ENCODE results near the gene NBDY.
"Not testable (repeated sequence)": the region's sequence is repeated elsewhere in the genome, so short reads cannot be mapped to it uniquely, and the experiment has no call there.

Gene NBDY

DNA sequence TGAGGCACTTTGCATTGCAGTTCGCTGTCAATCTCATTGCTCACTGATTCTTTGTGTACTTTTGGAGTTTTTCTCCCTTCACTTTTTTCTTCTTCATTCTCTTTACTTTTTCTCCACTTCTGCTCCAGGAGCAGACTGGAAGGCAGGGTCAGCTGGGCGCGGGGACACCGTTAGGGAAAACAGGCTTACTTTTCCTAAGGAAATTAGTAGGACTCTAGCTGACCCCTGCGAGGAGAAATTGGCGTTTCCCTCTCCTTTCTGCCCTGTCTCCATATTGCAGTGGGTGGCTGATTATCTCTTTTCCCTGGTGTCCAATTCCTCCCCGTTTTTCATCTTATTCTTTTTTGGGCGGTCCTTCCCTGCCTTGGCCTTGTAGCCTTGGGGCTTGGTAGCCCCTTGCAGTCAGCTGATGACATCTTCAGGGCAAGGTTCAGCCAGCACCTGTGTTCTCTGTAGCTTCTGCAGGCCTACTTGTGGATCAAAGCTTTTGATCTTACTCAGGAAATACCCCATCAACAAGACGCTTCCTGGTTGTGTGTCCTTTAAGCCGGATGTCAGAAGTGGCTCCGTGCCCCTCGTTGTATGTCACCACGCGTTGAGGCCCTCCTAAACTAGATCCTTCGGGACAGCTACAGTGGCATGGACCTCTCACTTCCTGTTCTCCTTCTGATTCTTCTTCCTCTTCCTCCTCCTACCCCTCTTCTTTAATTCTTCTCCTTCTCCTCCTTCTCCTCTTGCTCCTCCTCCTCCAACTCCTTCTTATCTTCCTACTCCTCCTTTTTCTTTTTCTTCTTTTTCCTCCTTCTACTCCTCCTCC lies 36.1 kb downstream of the NBDY start:
- peak; percentile 25 for DNase-seq

DNA sequence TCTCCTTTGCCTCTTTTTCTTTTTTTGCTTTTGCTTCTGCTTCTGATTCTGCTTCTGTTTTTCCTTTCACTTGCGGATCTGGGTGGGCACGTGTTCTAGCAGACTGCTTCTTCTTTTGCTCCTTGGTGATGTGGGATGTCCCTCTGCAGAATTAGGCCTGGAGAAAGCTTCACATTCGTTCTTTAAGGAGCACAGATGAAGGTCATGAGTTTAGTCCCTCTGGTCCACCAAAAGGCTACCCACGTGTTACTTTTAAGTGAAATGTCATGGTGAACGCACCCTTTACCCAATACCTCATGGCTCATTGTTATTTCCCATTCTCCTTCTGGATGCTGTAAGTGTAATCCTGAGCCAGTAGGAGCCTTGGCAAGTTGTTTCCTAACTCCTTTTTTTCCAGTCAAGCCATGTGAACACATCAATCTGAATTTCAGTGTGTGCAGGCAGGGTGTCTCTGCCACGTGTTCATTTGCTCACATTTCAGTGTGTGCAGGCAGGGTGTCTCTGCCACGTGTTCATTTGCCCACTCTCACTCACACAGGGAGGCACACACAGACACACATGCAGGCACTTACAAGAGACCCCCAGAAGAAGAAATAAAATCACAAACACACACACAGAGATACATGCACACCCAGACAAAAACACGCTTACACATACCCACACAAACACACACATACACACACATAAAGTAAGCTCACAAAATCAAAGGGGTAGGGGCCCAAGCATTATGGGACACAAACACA lies 36.9 kb downstream of the NBDY start:
- no peak for DNase-seq

DNA sequence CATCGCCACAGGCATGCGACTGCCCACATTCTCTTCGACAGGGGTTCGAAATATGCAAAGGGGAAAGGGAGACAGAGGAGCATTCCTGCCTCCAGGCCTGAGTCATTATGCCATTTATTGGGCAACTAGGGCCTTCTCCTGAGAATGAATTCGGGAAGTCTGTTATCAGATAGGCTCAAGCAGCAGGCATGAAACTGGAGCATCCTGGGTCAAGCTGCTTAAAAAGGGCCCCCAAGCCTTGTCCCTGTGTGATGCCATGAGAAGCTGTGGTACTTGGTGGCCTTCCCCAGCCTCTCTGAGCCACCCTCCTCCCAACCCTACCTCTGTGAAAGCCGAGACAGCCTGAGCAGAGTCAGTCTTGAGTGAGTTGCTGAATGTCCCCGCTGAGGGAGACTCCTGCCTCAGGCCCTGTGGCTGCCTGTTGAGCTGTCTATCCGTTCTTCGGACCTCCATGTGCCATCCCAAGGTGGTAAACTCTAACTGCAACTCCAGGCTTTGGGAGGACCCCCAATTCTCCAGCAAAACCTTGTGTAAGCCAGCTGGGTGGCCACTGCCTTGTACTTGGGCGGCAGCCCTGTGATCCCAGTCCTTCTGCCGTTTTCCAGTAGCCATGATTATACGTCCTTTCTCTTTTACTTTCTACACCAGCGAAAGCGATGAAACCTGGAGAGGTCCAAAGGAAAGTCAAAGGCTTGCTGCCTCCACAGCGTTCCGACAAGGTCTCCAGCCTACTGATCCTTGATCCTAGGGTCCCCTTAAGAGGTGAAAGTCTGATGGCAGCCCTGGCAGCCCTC lies 37.7 kb downstream of the NBDY start:
- no peak for DNase-seq

DNA sequence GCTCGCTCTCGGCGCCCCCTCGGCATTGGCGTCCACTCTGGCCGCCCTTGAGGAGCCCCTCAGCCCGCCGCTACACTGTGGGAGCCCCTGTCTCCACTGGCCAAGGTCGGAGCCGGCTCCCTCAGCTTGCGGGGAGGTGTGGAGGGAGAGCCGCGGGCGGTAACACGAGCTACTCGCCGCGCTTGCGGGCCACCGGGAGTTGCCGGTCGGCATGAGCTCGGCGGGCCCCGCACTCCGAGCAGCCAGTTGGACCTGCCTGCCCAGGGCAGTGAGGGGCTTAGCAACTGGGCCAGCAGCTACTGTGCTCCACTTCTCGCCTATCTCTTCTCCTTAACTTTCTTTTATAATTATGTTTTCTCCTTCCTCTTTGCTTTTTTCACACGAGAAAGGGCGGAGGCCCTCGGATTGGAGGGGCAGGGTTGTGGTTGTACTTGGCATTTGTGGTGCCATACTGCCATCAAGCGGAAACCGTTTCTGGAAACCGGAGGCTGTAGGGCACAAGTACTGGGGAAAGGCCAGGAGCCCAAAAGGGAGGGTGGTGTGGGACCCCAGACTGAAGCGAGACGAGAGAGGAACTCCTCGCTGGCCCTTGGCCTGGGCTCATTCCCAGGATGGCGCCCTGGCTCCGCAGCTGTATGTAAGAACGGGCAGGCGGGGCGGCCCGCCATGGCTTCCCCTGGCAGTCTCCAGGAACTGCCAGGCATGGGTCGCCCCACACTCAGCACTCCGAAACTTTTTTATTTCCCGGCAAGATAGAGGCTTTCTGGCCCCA lies 38.5 kb downstream of the NBDY start:
- not testable (repeated sequence) for DNase-seq

DNA sequence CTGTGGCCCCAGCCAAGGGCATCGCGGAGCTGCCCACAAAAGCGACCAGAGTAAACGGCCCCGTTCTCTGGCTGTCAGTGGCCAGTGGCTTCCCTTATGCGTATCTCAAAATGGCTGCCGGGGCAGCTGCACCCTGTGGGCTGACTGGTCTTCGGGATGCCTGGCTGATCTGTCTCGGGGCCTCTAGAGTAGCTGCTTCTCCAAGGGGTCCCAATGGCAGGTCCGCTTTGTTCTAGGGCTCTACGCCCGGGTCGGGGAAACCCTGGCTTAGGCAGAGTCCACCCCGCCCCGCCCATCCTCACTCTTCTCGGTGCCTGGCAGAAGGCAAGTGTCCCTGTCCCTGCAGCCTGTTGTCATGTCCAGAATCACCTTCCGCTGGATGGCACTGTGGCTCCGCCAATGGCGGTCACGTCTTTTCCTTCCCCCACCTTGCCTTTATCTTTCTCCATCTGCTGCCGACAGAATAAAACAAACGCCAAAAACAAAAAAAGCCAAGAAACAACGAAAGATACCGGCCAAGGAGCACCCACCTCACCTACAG lies 39.1 kb downstream of the NBDY start:
- DNase-seq = not testable (repeated sequence)

DNA sequence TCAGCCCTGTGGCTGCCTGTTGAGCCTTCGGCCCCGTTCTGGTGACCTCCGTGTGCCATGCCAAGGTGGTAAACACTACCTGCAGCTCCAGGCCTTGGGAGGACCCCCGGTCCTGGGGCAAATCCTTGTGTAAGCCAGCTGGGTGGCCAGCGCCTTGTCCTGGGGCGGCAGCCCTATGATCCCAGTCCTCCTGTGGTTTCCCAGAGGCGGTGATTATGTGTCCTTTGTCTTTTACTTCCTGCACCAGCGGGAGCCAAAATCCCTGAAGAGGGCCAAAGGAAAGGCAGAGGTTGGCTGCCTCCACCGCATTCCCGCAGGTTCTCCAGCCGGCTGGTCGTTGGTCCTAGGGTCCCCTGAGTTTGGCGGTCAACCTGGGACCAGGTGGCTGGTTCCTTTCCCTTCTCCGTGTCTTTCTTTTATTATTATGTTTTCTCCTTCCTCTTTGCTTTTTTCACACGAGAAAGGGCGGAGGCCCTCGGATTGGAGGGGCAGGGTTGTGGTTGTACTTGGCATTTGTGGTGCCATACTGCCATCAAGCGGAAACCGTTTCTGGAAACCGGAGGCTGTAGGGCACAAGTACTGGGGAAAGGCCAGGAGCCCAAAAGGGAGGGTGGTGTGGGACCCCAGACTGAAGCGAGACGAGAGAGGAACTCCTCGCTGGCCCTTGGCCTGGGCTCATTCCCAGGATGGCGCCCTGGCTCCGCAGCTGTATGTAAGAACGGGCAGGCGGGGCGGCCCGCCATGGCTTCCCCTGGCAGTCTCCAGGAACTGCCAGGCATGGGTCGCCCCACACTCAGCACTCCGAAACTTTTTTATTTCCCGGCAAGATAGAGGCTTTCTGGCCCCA lies 43.9 kb downstream of the NBDY start:
- DNase-seq = not testable (repeated sequence)

DNA sequence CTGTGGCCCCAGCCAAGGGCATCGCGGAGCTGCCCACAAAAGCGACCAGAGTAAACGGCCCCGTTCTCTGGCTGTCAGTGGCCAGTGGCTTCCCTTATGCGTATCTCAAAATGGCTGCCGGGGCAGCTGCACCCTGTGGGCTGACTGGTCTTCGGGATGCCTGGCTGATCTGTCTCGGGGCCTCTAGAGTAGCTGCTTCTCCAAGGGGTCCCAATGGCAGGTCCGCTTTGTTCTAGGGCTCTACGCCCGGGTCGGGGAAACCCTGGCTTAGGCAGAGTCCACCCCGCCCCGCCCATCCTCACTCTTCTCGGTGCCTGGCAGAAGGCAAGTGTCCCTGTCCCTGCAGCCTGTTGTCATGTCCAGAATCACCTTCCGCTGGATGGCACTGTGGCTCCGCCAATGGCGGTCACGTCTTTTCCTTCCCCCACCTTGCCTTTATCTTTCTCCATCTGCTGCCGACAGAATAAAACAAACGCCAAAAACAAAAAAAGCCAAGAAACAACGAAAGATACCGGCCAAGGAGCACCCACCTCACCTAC lies 44.5 kb downstream of the NBDY start:
- DNase-seq = not testable (repeated sequence)

DNA sequence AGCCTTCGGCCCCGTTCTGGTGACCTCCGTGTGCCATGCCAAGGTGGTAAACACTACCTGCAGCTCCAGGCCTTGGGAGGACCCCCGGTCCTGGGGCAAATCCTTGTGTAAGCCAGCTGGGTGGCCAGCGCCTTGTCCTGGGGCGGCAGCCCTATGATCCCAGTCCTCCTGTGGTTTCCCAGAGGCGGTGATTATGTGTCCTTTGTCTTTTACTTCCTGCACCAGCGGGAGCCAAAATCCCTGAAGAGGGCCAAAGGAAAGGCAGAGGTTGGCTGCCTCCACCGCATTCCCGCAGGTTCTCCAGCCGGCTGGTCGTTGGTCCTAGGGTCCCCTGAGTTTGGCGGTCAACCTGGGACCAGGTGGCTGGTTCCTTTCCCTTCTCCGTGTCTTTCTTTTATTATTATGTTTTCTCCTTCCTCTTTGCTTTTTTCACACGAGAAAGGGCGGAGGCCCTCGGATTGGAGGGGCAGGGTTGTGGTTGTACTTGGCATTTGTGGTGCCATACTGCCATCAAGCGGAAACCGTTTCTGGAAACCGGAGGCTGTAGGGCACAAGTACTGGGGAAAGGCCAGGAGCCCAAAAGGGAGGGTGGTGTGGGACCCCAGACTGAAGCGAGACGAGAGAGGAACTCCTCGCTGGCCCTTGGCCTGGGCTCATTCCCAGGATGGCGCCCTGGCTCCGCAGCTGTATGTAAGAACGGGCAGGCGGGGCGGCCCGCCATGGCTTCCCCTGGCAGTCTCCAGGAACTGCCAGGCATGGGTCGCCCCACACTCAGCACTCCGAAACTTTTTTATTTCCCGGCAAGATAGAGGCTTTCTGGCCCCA lies 49.3 kb downstream of the NBDY start:
- DNase-seq = not testable (repeated sequence)

DNA sequence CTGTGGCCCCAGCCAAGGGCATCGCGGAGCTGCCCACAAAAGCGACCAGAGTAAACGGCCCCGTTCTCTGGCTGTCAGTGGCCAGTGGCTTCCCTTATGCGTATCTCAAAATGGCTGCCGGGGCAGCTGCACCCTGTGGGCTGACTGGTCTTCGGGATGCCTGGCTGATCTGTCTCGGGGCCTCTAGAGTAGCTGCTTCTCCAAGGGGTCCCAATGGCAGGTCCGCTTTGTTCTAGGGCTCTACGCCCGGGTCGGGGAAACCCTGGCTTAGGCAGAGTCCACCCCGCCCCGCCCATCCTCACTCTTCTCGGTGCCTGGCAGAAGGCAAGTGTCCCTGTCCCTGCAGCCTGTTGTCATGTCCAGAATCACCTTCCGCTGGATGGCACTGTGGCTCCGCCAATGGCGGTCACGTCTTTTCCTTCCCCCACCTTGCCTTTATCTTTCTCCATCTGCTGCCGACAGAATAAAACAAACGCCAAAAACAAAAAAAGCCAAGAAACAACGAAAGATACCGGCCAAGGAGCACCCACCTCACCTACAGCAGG lies 50.0 kb downstream of the NBDY start:
- not testable (repeated sequence) for DNase-seq

DNA sequence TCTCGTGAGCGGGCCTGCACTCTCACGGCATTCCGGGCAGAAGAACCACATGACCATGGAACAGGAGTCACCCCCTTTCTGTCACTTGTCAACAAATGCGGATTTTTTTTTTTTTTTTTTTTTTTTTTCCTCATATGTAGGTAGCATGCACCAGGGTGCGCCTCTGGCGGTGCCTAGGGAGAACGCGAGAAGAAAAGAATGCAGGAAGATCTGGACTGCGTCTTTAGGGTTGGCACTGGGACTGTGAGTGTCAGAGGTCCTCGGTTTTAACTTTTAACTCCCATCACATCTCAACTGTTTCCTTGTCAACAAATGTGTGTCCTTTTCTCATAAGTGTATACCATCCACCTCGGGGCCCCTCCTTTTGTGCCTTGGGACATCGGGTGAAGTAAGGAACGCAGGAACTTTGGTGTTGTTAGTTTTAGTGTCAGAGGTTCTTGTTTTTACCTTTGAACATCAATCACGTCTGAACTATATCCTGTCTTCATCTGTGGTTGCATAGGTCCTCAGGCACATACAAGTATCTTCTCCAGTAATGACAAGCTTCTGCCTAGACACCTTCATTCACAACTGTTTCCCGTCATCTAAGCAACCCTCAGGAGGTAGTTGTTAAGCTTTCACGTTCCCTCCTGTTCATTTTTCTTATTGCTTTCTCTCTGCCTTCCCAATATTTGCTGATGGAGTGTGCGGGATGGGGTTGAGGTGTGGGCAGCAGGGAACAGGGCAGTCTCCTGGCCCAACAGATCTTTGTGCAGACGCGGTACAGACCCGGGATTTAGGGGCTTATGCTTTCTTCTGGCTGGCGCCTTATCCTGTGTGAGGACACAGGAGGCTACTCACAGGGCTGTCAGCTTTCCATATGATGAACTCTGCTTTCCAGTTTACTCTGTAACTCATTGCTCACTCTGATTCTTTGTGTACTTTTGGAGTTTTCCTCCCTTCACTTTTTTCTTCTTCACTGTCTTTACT lies 51.9 kb downstream of the NBDY start:
- not testable (repeated sequence) for DNase-seq

DNA sequence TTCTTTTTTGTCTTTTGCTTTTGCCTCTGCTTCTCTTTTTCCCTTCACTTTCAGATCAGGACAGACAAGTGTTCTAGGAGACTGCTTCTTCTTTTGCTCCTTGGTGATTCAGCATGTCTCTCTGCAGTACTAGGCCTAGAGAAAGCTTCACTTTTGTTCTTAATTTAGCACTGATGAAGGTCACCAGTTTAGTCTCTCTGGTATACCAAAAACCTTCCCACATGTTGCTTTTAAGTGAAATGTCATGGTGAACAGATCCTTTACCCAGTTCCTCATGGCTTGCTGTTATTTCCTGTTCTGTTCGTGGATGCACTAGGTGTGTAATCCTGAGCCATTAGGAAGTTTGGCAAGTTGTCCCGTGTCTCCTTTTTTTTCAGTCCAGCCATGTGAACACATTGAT lies 53.3 kb downstream of the NBDY start:
- no peak for DNase-seq

DNA sequence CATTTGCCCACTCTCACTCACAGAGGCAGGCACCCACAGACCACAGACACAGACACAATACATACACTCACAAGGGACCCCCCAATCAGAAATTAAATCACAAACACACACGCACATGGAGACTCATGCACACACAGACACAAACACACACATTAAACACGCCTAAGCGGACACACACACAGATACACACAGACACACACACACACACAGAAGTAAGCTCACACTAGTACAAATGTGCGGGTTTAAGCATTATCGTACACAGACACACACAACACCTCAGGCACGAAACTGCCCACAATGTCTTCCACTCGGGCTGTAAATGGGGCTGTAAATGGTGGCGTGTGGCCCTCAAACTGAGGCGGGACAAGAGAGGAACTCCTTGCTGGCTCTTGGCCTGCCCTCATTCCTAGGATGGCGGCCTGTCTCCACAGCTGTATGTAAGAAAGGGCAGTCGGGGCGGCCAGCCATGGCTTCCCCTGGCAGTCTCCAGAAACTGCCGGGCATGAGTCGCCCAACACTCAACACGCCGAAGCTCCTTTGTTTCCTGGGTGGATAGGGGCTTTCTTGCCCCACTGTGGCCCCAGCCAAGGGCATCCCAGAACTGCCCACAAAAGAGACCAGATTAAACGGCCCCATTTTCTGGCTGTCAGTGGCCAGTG lies 53.9 kb downstream of the NBDY start:
- DNase-seq = no peak

DNA sequence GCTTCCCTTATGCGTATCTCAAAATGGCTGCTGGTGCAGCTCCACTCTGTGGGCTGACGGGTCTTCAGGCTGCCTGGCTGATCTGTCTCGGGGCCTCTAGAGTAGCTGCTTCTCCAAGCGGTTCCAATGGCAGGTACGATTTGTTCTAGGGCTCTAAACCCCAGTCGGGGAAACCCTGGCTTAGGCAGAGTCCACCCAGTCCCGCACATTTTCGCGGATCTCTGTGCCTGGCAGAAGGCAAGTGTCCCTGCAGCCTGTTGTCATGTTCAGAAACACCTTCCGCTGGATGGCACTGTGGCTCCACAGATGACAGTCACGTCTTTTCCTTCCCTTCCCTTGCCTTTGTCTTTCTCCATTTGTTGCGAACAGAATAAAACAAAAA lies 54.4 kb downstream of the NBDY start:
- DNase-seq = no peak

DNA sequence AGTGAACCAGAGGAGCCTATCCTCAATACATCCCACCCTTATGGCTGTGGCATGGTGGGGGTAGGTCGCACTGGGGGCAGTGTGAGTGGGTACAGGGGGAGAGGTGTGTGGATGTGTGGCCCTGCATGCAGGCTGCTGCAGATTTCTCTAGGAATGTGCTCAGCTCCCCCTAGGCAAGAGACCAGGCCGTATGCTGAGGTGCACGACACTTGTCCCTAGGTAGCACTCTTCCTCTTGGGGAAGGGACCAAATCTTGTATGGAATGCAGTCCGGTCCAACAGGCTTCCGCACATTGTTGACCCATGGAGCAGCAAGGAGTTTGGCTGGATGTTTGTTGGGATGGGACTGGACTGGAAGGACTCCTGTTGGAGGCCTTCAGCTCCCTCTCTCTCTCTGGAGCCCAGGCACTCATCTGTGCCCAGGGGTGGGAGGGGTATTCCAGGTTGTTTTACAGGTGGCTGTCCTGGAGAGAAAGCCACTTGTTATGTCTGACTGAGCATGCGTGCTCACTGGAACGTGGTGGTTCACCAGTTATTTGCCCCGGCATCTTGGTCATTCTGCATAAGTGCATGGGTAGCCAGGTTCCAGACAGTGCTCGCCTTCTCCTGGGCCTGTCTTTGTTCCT lies 55.1 kb downstream of the NBDY start:
- no peak for DNase-seq

DNA sequence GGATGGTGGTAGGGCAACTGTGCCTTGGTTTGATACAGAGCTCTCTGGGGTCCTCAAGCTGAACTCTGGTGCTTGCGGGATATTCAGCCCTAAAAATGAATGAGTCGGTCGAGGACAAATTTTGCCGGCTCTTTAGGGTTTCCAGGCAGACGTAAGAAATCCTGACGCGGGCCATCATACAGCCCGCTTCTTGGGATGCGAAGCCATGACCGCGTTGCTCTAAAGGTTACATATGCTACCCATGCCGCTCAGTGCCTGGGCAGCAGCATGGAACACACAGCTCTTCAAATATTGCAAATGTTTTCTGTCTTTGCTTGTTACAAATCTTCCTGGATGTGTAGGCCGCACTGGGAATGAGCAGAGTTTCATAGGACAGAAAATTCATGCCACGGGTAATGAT lies 55.6 kb downstream of the NBDY start:
- no peak for DNase-seq

DNA sequence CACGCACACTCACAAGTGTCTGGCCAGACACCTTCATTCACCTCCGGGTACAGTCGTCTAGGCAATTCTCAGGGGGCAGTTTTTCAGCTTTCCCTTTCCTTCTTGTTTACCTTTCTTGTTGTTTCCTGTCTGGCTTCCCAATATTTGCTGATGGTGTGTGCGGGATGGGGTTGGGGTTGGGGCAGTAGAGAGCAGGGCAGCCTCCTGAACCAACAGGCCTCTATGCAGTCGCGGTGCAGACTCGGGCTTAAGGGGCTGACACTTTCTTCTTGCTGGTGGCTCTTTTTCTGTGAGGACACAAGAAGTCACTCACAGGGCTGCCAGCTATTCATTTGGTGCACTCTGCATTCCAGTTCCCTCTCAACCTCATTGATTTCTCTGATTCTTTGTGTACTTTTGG lies 56.4 kb downstream of the NBDY start:
- no peak for DNase-seq

DNA sequence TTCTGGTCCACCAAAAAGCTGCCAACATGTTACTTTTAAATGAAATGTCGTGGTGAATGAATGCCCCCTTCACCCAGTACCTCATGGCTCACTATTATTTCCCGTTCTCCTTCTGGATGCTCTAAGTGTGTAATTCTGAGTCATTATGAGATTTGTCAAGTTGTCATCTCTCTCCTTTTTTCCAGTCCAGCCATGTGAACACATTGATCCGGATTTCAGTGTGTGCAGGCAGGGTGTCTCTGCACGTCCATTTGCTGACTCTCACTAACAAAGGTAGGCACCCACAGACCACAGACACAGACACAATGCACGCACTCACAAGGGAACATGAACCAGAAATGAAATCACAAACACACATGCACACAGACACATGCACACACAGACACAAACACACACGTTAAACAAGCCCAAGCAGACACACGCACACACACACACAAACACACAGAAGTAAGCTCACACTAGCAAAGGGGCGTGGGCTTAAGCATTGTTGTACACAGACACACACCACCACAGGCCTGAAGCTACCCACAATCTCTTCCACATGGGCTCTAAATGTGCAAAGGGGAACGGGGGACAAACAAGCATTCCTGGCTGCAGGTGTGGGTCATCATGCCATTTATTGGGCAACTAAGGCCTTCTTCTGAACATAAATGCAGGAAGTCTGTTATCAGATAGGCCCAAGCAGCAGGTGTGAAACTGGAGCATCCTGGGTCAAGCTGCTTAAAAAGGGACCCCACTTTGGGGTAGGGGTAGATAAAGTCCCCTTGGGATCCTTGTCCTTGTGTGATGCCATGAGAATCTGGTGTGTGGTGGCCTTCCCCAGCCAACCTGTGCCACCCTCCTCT lies 58.1 kb downstream of the NBDY start:
- DNase-seq = no peak
